ENCODE results near the gene SLC34A3.

GRCh38 chr9:137219757-137220316 lies 10.9 kb upstream of the SLC34A3 start:
- no peak for TF ChIP-seq CTCF (conservative IDR thresholded peaks at IDR 0.05; ENCODE audit: low read depth, low read length)
- no peak for TF ChIP-seq EZH2 (IDR thresholded peaks at IDR 0.05; ENCODE audit: borderline replicate concordance, low read depth, low read length, poor library complexity, severe bottlenecking)

Data from A673 (cell line).